ENCODE results near the gene GRAMD1B.

DNA sequence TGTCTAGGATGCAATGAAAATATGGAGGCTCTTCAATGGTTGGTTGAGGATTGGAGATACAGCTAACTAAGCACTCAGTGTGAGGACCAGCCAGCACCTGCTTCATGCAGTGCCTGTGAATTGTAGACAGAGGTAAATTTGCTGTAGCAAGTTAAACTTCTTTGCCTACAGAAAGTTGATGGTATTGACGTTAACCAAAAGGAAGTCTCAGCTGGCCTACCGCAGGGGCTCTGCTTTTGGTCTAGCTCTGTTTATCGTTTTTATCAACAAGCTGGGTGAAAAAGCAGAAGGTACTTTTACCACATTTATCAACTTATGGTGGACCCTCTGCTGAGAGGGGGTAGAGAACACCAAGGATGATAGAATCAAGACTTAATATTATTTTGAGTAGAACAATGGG is 51.6 kb downstream of the GRAMD1B start:
- TF ChIP-seq, protein P1, sequence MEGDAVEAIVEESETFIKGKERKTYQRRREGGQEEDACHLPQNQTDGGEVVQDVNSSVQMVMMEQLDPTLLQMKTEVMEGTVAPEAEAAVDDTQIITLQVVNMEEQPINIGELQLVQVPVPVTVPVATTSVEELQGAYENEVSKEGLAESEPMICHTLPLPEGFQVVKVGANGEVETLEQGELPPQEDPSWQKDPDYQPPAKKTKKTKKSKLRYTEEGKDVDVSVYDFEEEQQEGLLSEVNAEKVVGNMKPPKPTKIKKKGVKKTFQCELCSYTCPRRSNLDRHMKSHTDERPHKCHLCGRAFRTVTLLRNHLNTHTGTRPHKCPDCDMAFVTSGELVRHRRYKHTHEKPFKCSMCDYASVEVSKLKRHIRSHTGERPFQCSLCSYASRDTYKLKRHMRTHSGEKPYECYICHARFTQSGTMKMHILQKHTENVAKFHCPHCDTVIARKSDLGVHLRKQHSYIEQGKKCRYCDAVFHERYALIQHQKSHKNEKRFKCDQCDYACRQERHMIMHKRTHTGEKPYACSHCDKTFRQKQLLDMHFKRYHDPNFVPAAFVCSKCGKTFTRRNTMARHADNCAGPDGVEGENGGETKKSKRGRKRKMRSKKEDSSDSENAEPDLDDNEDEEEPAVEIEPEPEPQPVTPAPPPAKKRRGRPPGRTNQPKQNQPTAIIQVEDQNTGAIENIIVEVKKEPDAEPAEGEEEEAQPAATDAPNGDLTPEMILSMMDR (conservative IDR thresholded peaks at IDR 0.05): no peak
- TF ChIP-seq ZFX (IDR thresholded peaks at IDR 0.05): no peak

Data from C4-2B (cell line).